HepG2 (cell line): ENCODE measurements around the gene TMIGD2. TPM values are rescaled to one million over a fixed set of nuclear protein-coding genes. Genes with fewer than 3 reads are reported as not detected.

Experiments
- CEBPG ChIP-seq: IDR thresholded peaks from 2 replicates; pipeline ENCODE4 v1.6.1; 2016
- CREM ChIP-seq, 2 experiments: sonication (generic) in 1 of 2; formaldehyde crosslinking in 1 of 2; IDR thresholded peaks; 2 replicates each; pipeline versions ENCODE4 v1.4.0 to v1.6.1; 2016 to 2020; ENCODE audit warnings: antibody characterized with exemption in 1 of 2, mild to moderate bottlenecking in 1 of 2, missing genetic modification reagents in 1 of 2
- FOXP1 ChIP-seq, 2 experiments: fragments of 450-650 bp in 1 of 2; IDR thresholded peaks; 2 replicates each; pipeline ENCODE4 v1.6.1; 2017 to 2018; ENCODE audit warnings: antibody characterized with exemption in 1 of 2
- GABPB1 ChIP-seq: IDR thresholded peaks from 2 replicates; pipeline ENCODE4 v1.6.1; 2016; ENCODE audit warnings: mild to moderate bottlenecking, missing genetic modification reagents, moderate library complexity, missing compliant biosample characterization
- HNRNPK ChIP-seq: fragments of 200-400 bp; formaldehyde crosslinking; IDR thresholded peaks from 2 replicates; pipeline ENCODE4 v1.6.1; 2018; ENCODE audit warnings: low read length, low read depth, moderate library complexity, mild to moderate bottlenecking; ENCODE audit not compliant: poor library complexity, severe bottlenecking
- HOMEZ ChIP-seq: IDR thresholded peaks from 2 replicates; pipeline ENCODE4 v1.6.1; 2016; ENCODE audit warnings: low read depth
- MIER2 ChIP-seq: IDR thresholded peaks from 2 replicates; pipeline ENCODE4 v1.6.1; 2016; ENCODE audit warnings: missing biosample characterization, missing genetic modification reagents
- POLR2G ChIP-seq: fragments of 200-400 bp; formaldehyde crosslinking; IDR thresholded peaks from 2 replicates; pipeline ENCODE4 v1.6.1; 2018; ENCODE audit warnings: mild to moderate bottlenecking, low read depth, low read length, moderate library complexity
- RFX1 ChIP-seq: fragments of 450-650 bp; IDR thresholded peaks from 2 replicates; pipeline ENCODE4 v1.6.1; 2017
- SNAPC2 ChIP-seq: sonication (generic); formaldehyde crosslinking; IDR thresholded peaks from 2 replicates; pipeline ENCODE4 v1.8.1; 2022; ENCODE audit warnings: mild to moderate bottlenecking, missing genetic modification reagents
- TCF7 ChIP-seq: sonication (generic); IDR thresholded peaks from 2 replicates; pipeline ENCODE4 v1.6.1; 2016; ENCODE audit warnings: antibody characterized with exemption, low read depth
- ZC3H13 ChIP-seq: sonication (generic); formaldehyde crosslinking; IDR thresholded peaks from 2 replicates; pipeline ENCODE4 v1.8.1; 2023; ENCODE audit warnings: mild to moderate bottlenecking, missing genetic modification reagents, moderate library complexity
- ZNF317 ChIP-seq: sonication (generic); formaldehyde crosslinking; IDR thresholded peaks from 2 replicates; pipeline ENCODE4 v1.5.0; 2020; ENCODE audit warnings: mild to moderate bottlenecking, missing genetic modification reagents
- ZNF414 ChIP-seq: sonication (generic); formaldehyde crosslinking; IDR thresholded peaks from 2 replicates; pipeline ENCODE4 v1.5.0; 2020; ENCODE audit warnings: missing genetic modification reagents
- ZNF547 ChIP-seq: sonication (generic); formaldehyde crosslinking; IDR thresholded peaks from 2 replicates; pipeline ENCODE4 v1.5.1; 2020; ENCODE audit warnings: mild to moderate bottlenecking, missing genetic modification reagents
- ZNF556 ChIP-seq: sonication (generic); formaldehyde crosslinking; IDR thresholded peaks from 2 replicates; pipeline ENCODE4 v1.4.0; 2020; ENCODE audit warnings: mild to moderate bottlenecking, missing genetic modification reagents, borderline replicate concordance
- ZNF616 ChIP-seq: sonication (generic); formaldehyde crosslinking; IDR thresholded peaks from 2 replicates; pipeline ENCODE4 v1.5.0; 2020; ENCODE audit warnings: low read depth, mild to moderate bottlenecking, missing genetic modification reagents
- ZXDC ChIP-seq: sonication (generic); formaldehyde crosslinking; IDR thresholded peaks from 2 replicates; pipeline ENCODE4 v1.5.0; 2020; ENCODE audit warnings: mild to moderate bottlenecking, missing genetic modification reagents
- polyA plus RNA-seq, 8 experiments: library from polyadenylated mRNA; depleted of rRNA in 3 of 8; stranded (reverse) in 7 of 8; unstranded in 1 of 8; fragments of >200 nt; fragmentation: Illumina TruSeq in 4 of 8; extraction: Trizol in 4 of 8; gene quantifications; 2 replicates each; pipeline versions ENCODE4 v1.2.1 to v1.2.3, GENCODE V29; 2011 to 2016; ENCODE audit warnings: low read depth in 4 of 8, missing spikeins in 1 of 8, mixed read lengths in 1 of 8; ENCODE audit not compliant: insufficient read depth in 1 of 8
- total RNA-seq, 5 experiments: library from RNA; depleted of rRNA; stranded (reverse); fragments of >200 nt; fragmentation: Illumina TruSeq; extraction: Trizol; gene quantifications; 2 replicates each; pipeline ENCODE4 v1.2.3, GENCODE V29; 2016; ENCODE audit warnings: low read depth in 1 of 5
- TF ChIP-seq, protein P1 (sequence below): sonication (generic); formaldehyde crosslinking; IDR thresholded peaks from 2 replicates; pipeline ENCODE4 v1.4.0; 2020; ENCODE audit warnings: mild to moderate bottlenecking, missing genetic modification reagents
- TF ChIP-seq, protein P2 (sequence below): sonication (generic); formaldehyde crosslinking; IDR thresholded peaks from 2 replicates; pipeline ENCODE4 v1.8.0; 2022; ENCODE audit warnings: low read depth, missing genetic modification reagents

The TMIGD2 gene
- total and polyA plus RNA-seq, 2 of the 13 experiments (the other 11 are each of a cell fraction or from before 2014, with no cell fraction given), result 0.11 to 1.0 TPM

DNA sequence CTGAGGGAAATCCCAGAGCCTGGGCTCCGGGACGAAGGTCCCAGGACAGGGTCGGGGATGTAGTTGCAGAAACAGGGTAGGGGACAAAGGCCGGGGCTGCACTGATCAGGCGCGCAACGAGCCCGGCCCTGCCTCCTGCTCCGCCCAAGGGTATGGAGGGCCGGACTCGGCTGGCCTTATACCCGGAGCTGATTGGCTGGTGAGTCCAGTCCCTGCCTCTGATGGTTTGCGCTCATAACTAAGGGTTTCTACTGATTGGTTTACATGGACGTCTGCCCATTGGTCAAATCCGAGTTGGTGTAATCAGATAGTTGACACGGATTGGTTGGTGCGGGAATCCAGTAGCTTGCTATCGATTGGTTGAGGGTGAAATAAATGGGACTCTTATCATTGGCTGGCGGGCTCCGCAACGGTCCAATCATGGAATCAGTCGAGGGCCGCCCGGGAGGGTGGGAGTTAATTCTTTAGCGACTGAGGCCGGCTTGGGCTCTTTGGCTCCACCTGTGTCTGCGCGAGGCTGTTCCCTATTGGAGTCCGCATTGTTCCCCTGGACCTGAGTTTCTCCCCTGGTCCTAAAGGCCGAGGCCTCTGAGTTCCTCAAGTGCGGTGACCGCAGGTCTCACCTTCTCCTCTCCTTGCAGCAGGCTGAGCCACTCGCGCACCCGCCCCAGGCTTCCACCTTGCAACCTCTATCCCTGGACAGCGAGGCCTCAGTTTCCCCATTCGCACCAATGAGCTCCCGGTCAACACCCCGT lies 40.6 kb upstream of the TMIGD2 start (continued):
- TF ChIP-seq MIER2 (CRISPR knock-in tag), result no peak
- peak; percentile 35; the same call in 1 of the 2 replicates for TF ChIP-seq ZNF556
- peak; percentile 76 for TF ChIP-seq ZNF317 (CRISPR knock-in tag)
- TF ChIP-seq CEBPG (CRISPR knock-in tag), result peak; percentile 54
- TF ChIP-seq GABPB1 (CRISPR knock-in tag), result peak; percentile 54; the same call in 1 of the 2 replicates
- TF ChIP-seq SNAPC2 (CRISPR knock-in tag), result peak; percentile 40; the same call in 1 of the 2 replicates
- TF ChIP-seq, protein P1, sequence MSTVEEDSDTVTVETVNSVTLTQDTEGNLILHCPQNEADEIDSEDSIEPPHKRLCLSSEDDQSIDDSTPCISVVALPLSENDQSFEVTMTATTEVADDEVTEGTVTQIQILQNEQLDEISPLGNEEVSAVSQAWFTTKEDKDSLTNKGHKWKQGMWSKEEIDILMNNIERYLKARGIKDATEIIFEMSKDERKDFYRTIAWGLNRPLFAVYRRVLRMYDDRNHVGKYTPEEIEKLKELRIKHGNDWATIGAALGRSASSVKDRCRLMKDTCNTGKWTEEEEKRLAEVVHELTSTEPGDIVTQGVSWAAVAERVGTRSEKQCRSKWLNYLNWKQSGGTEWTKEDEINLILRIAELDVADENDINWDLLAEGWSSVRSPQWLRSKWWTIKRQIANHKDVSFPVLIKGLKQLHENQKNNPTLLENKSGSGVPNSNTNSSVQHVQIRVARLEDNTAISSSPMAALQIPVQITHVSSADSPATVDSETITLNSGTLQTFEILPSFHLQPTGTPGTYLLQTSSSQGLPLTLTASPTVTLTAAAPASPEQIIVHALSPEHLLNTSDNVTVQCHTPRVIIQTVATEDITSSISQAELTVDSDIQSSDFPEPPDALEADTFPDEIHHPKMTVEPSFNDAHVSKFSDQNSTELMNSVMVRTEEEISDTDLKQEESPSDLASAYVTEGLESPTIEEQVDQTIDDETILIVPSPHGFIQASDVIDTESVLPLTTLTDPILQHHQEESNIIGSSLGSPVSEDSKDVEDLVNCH (CRISPR knock-in tag), result no peak
- TF ChIP-seq ZNF547, result peak; percentile 38
- TF ChIP-seq ZNF616 (CRISPR knock-in tag), result peak; percentile 71
- peak; percentile 41; the same call in 1 of the 2 replicates for TF ChIP-seq HOMEZ (CRISPR knock-in tag)
- no peak for TF ChIP-seq FOXP1 (IDR thresholded peaks at IDR 0.05)
- peak; percentile 45; the same call in 1 of the 2 replicates for TF ChIP-seq FOXP1 (CRISPR knock-in tag; IDR thresholded peaks at IDR 0.05)
- TF ChIP-seq RFX1, result no peak
- TF ChIP-seq ZC3H13 (CRISPR knock-in tag), result peak; percentile 18; the same call in 1 of the 2 replicates
- no peak for TF ChIP-seq HNRNPK
- peak; percentile 96 for TF ChIP-seq POLR2G
- TF ChIP-seq CREM (IDR thresholded peaks at IDR 0.05), result peak; percentile 65
- TF ChIP-seq CREM (CRISPR knock-in tag; IDR thresholded peaks at IDR 0.05), result no peak
- TF ChIP-seq, protein P2, sequence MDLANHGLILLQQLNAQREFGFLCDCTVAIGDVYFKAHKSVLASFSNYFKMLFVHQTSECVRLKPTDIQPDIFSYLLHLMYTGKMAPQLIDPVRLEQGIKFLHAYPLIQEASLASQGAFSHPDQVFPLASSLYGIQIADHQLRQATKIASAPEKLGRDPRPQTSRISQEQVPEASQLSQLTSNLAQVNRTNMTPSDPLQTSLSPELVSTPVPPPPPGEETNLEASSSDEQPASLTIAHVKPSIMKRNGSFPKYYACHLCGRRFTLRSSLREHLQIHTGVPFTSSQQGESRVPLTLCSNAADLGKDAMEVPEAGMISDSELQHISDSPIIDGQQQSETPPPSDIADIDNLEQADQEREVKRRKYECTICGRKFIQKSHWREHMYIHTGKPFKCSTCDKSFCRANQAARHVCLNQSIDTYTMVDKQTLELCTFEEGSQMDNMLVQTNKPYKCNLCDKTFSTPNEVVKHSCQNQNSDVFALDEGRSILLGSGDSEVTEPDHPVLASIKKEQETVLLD (CRISPR knock-in tag), result 0 out of 2 replicates have a peak, but pooled peaks have one; percentile 32
- peak; percentile 83; the same call in 1 of the 2 replicates for TF ChIP-seq ZXDC (CRISPR knock-in tag)
- TF ChIP-seq ZNF414, result peak; percentile 31; the same call in 1 of the 2 replicates
- TF ChIP-seq TCF7, result peak; percentile 32; the same call in 1 of the 2 replicates
